Adrenal gland (tissue), 12 donors: ENCODE results near the gene RBM33. TPM values are rescaled to one million over a fixed set of nuclear protein-coding genes. Genes with fewer than 3 reads are reported as not detected.

Experiments used
- DNase-seq, 7 donors: peaks; one replicate each; pipeline ENCODE4 v3.0.0-alpha.2; 2019 to 2020
- H3K27ac ChIP-seq, 5 donors: fragments of 200-600 bp; sonication (generic) in 4 of 5; 1 replicate in 3 of 5; 2 replicates in 2 of 5; pipeline versions ENCODE4 v1.5.1 to v1.8.0; 2016 to 2020; ENCODE audit warnings: mild to moderate bottlenecking in 1 of 5
- H3K27me3 ChIP-seq: fragments of 200-600 bp; 2 replicates; pipeline ENCODE4 v1.8.0; 2021
- H3K36me3 ChIP-seq, 2 donors: fragments of 200-600 bp; replicated peaks in 1 of 2; 1 replicate in 1 of 2; 2 replicates in 1 of 2; pipeline versions ENCODE4 v1.5.1 to v1.8.0; 2018 to 2022
- H3K4me1 ChIP-seq, 2 donors: fragments of 200-600 bp; replicated peaks in 1 of 2; 1 replicate in 1 of 2; 2 replicates in 1 of 2; pipeline versions ENCODE4 v1.5.1 to v1.8.0; 2018 to 2021
- H3K4me3 ChIP-seq, 4 donors: fragments of 200-600 bp; sonication (generic) in 3 of 4; one replicate each; pipeline ENCODE4 v1.5.1; 2016 to 2018
- H3K9me3 ChIP-seq, 3 donors: fragments of 200-600 bp; sonication (generic) in 1 of 3; replicated peaks in 1 of 3; 1 replicate in 2 of 3; 2 replicates in 1 of 3; pipeline versions ENCODE4 v1.5.1 to v1.8.0; 2016 to 2021
- CTCF ChIP-seq, 6 experiments: fragments of 450-650 bp in 4 of 6; fragments of 200-600 bp in 2 of 6; sonication (generic) in 1 of 6; IDR thresholded peaks; 1 replicate in 5 of 6; 2 replicates in 1 of 6; pipeline versions ENCODE4 v1.5.1 to v1.8.0; 2016 to 2021; ENCODE audit warnings: antibody characterized with exemption in 6 of 6, mild to moderate bottlenecking in 2 of 6, moderate library complexity in 1 of 6
- POLR2A ChIP-seq, 2 donors: fragments of 450-650 bp; IDR thresholded peaks; one replicate each; pipeline ENCODE4 v1.6.1; 2017; ENCODE audit warnings: antibody characterized with exemption in 2 of 2, mild to moderate bottlenecking in 2 of 2, moderate library complexity in 1 of 2
- WGBS, 4 donors: extraction: QIAGEN DNeasy Blood & Tissue Kit in 2 of 4; methylation state at CpG; one replicate each; pipeline versions ENCODE4 v1.1.5 to v1.1.7; 2013 to 2017; 5-methylcytosine and 5-hydroxymethylcytosine counted together
- intact Hi-C, 2 donors: fragments of 100-400 bp; cut with DNase I; formaldehyde crosslinking; loops; one replicate each; pipeline versions ENCODE4 v1.14.1 to v1.15.0; 2022 to 2023
- polyA plus RNA-seq, 3 donors: library from polyadenylated mRNA; stranded (reverse); fragments of 200-250 nt in 2 of 3; fragments of 350-450 nt in 1 of 3; fragmentation: Illumina TruSeq in 1 of 3; extraction: RNeasy Lipid Tissue Mini Kit (QIAGEN cat#74804) in 1 of 3; gene quantifications; one replicate each; pipeline ENCODE4 v1.2.3, GENCODE V29; 2013 to 2014
- total RNA-seq, 9 donors: library from RNA; depleted of rRNA in 4 of 9; stranded (reverse); fragments of >200 nt in 4 of 9; fragments of 120-200 nt in 1 of 9; fragmentation: NEBNext Ultra II Directional in 1 of 9; extraction: Animal tissue kit (Norgen Biotek cat#: 25700) in 1 of 9; gene quantifications; one replicate each; pipeline versions ENCODE4 v1.1.0 to v1.2.4, GENCODE V29; 2013 to 2023
- donor health status: healthy with polysubstance abuse.
- donor health status: Bipolar disorder and iron deficiency.
- donor health status: DM: yes; HTN: yes; CAD: no.
- donor health status: DM: no; HTN: no; CAD: no.
- donor health status: DM: no; HTN: no; CAD: no.
- donor health status: DM: yes; HTN: yes; CAD: no.

Gene RBM33
- total and polyA plus RNA-seq, 12 donors, result 10.3 to 57.1 (median 36.9) TPM

DNA sequence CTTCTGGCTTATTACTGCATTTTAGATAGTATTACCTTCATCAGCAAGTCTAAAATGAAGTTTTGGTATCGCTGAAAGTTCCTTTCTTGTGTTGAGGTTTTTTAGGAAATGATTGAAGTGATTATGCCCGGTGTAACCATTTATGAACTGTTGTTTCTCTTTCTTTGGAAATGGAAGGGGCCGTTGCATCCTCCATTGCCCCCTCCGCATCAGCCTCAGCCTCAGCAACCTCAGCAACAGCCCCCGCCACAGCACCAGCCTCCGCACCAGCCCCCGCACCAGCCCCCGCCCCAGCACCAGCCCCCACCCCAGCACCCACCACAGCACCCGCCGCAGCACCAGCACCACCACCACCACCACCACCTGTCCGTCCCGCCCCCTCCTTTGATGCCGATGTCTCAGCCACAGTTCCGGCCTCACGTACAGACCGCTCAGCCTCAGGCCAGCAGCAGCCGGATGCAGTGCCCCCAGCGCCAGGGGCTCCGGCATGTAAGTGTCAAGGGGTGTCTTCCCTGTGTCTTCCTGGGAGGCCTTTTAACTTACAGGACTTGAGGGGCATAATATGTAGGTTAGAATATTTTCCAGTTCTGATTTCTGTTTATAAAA lies 95.2 kb downstream of the RBM33 start:
- WGBS, 4 donors, result 87 to 92% (median 90%) methylated on average over 15 to 19 of the region's 19 CpGs
- Histone ChIP-seq H3K4me1 (no peaks in the 10 kb centered on the region), H3K4me3 (no peak overlapping the region), H3K36me3 (peaks cover 0 to 52% of the 10 kb centered on the region in 2 donors), H3K27me3 (no peaks in the 10 kb centered on the region), H3K27ac (no peak overlapping the region), H3K9me3 (no peaks in the 10 kb centered on the region)
- intact Hi-C loops, result loop anchor here in 1 of 2 donors (5.0 kb wide), 1 partner anchor 137 kb away; no protein-coding TSS in a partner anchor
- DNase-seq, result no peak
- no peak for TF ChIP-seq POLR2A (IDR thresholded peaks at IDR 0.05)
- no peak for TF ChIP-seq CTCF (IDR thresholded peaks at IDR 0.05)

DNA sequence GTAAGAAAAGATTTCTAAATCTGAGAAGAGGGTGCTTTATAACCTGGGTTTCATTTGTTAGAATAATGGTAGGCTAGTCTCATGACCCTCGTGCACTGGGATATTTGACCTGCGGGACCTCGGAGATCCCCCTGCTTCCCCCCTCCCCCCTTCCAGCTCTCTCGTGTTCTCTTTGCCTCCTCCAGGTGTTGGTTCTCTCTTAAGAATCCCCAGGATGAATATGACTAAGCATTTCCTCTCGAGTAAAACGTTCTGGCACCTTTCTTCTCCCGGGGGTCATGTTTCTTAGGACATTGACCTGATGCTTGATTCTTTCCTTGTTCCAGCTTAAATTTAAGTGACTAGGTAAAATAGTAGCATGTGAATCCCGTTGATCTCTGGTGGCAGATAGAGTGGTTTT lies 96.6 kb downstream of the RBM33 start:
- no peak overlapping the region for H3K4me3 ChIP-seq
- peaks cover 8 to 13% of the 10 kb centered on the region in 2 donors for H3K4me1 ChIP-seq
- H3K36me3 ChIP-seq, result peaks cover 0 to 66% of the 10 kb centered on the region in 2 donors
- no peak for TF ChIP-seq CTCF (IDR thresholded peaks at IDR 0.05)
- TF ChIP-seq POLR2A (IDR thresholded peaks at IDR 0.05), result no peak
- H3K27me3 ChIP-seq, result no peaks in the 10 kb centered on the region
- no peak overlapping the region for H3K27ac ChIP-seq
- 60 to 70% (median 66%) methylated on average over 8 of the region's 8 CpGs for whole genome bisulfite sequencing, 4 donors
- no peak for DNase-seq
- no peaks in the 10 kb centered on the region for H3K9me3 ChIP-seq
- intact Hi-C loops, result loop anchor here in 1 of 2 donors (5.0 kb wide), 1 partner anchor 139 kb away; no protein-coding TSS in a partner anchor

- H3K4me3 ChIP-seq, result no peak overlapping the region
- no peaks in the 10 kb centered on the region for H3K9me3 ChIP-seq
- H3K27me3 ChIP-seq, result no peaks in the 10 kb centered on the region
- intact Hi-C loops, result loop anchor here in 1 of 2 donors (5.0 kb wide), 1 partner anchor 140 kb away; no protein-coding TSS in a partner anchor
- peaks cover 0 to 69% of the 10 kb centered on the region in 2 donors for H3K36me3 ChIP-seq
- 92 to 93% (median 93%) methylated on average over 16 of the region's 16 CpGs for WGBS, 4 donors
- H3K4me1 ChIP-seq, result peaks cover 8 to 19% of the 10 kb centered on the region in 2 donors
- TF ChIP-seq CTCF (IDR thresholded peaks at IDR 0.05), result no peak
- peak in 2 of 7 donors; percentile 33 to 36 for DNase-seq
- H3K27ac ChIP-seq, result no peak overlapping the region
Measured at GRCh38 chr7:155741805-155742204, 97.3 kb downstream of the RBM33 start.

- peaks cover 0 to 66% of the 10 kb centered on the region in 2 donors for H3K36me3 ChIP-seq
- no peak for TF ChIP-seq CTCF (IDR thresholded peaks at IDR 0.05)
- no peak for TF ChIP-seq POLR2A (IDR thresholded peaks at IDR 0.05)
- no peak overlapping the region for H3K27ac ChIP-seq
- intact Hi-C loops, result loop anchor here in 1 of 2 donors (5.0 kb wide), 1 partner anchor 141 kb away; no protein-coding TSS in a partner anchor
- no peak overlapping the region for H3K4me3 ChIP-seq
- 85 to 96% (median 89%) methylated on average over 4 of the region's 4 CpGs for WGBS, 4 donors
- H3K4me1 ChIP-seq, result peaks cover 8 to 33% of the 10 kb centered on the region in 2 donors
- DNase-seq, result no peak
- H3K9me3 ChIP-seq, result no peaks in the 10 kb centered on the region
- H3K27me3 ChIP-seq, result no peaks in the 10 kb centered on the region
Measured at GRCh38 chr7:155743177-155743576, 98.7 kb downstream of the RBM33 start.
